Gastroesophageal sphincter (tissue), 4 donors: ENCODE results near the gene STON2. TPM values are rescaled to one million over a fixed set of nuclear protein-coding genes. Genes with fewer than 3 reads are reported as not detected.

Experiments
- ATAC-seq: fragments of 150-250 bp; one replicate; pipeline ENCODE4 v1.9.1; 2016; ENCODE audit warnings: mild to moderate bottlenecking, moderate library complexity
- H3K27ac ChIP-seq, 4 donors: fragments of 200-600 bp; sonication (generic) in 3 of 4; 1 replicate in 3 of 4; 2 replicates in 1 of 4; pipeline ENCODE4 v1.5.1; 2016 to 2019
- H3K27me3 ChIP-seq: fragments of 200-600 bp; sonication (generic); one replicate; pipeline ENCODE4 v1.5.1; 2019
- H3K36me3 ChIP-seq, 2 donors: fragments of 200-600 bp; sonication (generic); one replicate each; pipeline ENCODE4 v1.5.1; 2019; ENCODE audit warnings: control low read depth in 1 of 2
- H3K4me1 ChIP-seq, 3 donors: fragments of 200-600 bp; sonication (generic); 1 replicate in 2 of 3; 2 replicates in 1 of 3; pipeline ENCODE4 v1.5.1; 2016 to 2019; ENCODE audit warnings: control low read depth in 2 of 3
- H3K4me3 ChIP-seq, 2 donors: fragments of 200-600 bp; sonication (generic); one replicate each; pipeline ENCODE4 v1.5.1; 2019; ENCODE audit warnings: mild to moderate bottlenecking in 1 of 2, moderate library complexity in 1 of 2
- H3K9me3 ChIP-seq, 3 donors: fragments of 200-600 bp; sonication (generic); one replicate each; pipeline ENCODE4 v1.5.1; 2017 to 2019; ENCODE audit warnings: control low read depth in 2 of 3
- CTCF ChIP-seq, 4 experiments: fragments of 200-600 bp in 2 of 4; fragments of 450-650 bp in 2 of 4; sonication (generic) in 1 of 4; IDR thresholded peaks; one replicate each; pipeline ENCODE4 v1.5.1; 2017 to 2019; ENCODE audit warnings: antibody characterized with exemption in 4 of 4, mild to moderate bottlenecking in 2 of 4, moderate library complexity in 2 of 4
- EP300 ChIP-seq: sonication (generic); formaldehyde crosslinking; IDR thresholded peaks from one replicate; pipeline ENCODE4 v1.6.1; 2017; ENCODE audit warnings: antibody characterized with exemption, mild to moderate bottlenecking
- POLR2A ChIP-seq, 2 donors: fragments of 450-650 bp; IDR thresholded peaks; one replicate each; pipeline ENCODE4 v1.6.1; 2017; ENCODE audit warnings: antibody characterized with exemption in 2 of 2, mild to moderate bottlenecking in 2 of 2, moderate library complexity in 1 of 2
- POLR2AphosphoS5 ChIP-seq: sonication (generic); formaldehyde crosslinking; IDR thresholded peaks from one replicate; pipeline ENCODE4 v1.6.1; 2017; ENCODE audit warnings: antibody characterized with exemption
- WGBS, 2 donors: methylation state at CpG; one replicate each; pipeline ENCODE4 v1.1.5; 2018; ENCODE audit warnings: low coverage in 1 of 2; 5-methylcytosine and 5-hydroxymethylcytosine counted together
- total RNA-seq, 4 donors: library from RNA; depleted of rRNA; stranded (reverse); fragments of >200 nt; gene quantifications; one replicate each; pipeline ENCODE4 v1.1.0, GENCODE V29; 2016

STON2 gene
- total RNA-seq, 4 donors from 2014 or later = 2.8 to 11.6 (median 11.5) TPM

- Histone ChIP-seq H3K27me3 (no peaks in the 10 kb centered on the region), H3K9me3 (no peaks in the 10 kb centered on the region), H3K36me3 (no peaks in the 10 kb centered on the region), H3K27ac (no peak overlapping the region), H3K4me3 (no peak overlapping the region), H3K4me1 (no peaks in the 10 kb centered on the region)
- TF ChIP-seq POLR2A (IDR thresholded peaks at IDR 0.05) = no peak
- TF ChIP-seq CTCF (IDR thresholded peaks at IDR 0.05) = no peak
- no peak for TF ChIP-seq EP300
- TF ChIP-seq POLR2AphosphoS5 = no peak
- no peak for ATAC-seq
- WGBS, 2 donors = 64 to 85% methylated on average over 2 of the region's 2 CpGs
These were observed 101.2 kb downstream of the STON2 start for GRCh38 chr14:81298911-81299310.

- Histone ChIP-seq H3K36me3 (no peaks in the 10 kb centered on the region), H3K27ac (no peak overlapping the region), H3K9me3 (no peaks in the 10 kb centered on the region), H3K4me3 (no peak overlapping the region), H3K27me3 (no peaks in the 10 kb centered on the region), H3K4me1 (no peaks in the 10 kb centered on the region)
- no peak for ATAC-seq
- TF ChIP-seq POLR2A (IDR thresholded peaks at IDR 0.05) (no peak), POLR2AphosphoS5 (no peak), EP300 (no peak), CTCF (IDR thresholded peaks at IDR 0.05) (no peak)
- WGBS, 2 donors = 35 to 78% methylated on average over 2 of the region's 2 CpGs
These were observed 102.0 kb downstream of the STON2 start for GRCh38 chr14:81298122-81298521.

- Histone ChIP-seq H3K27ac (no peak overlapping the region), H3K27me3 (no peaks in the 10 kb centered on the region), H3K4me3 (no peak overlapping the region), H3K4me1 (no peaks in the 10 kb centered on the region), H3K9me3 (no peaks in the 10 kb centered on the region), H3K36me3 (no peaks in the 10 kb centered on the region)
- no peak for TF ChIP-seq EP300
- no peak for TF ChIP-seq POLR2AphosphoS5
- no peak for TF ChIP-seq POLR2A (IDR thresholded peaks at IDR 0.05)
- TF ChIP-seq CTCF (IDR thresholded peaks at IDR 0.05) = no peak
- 59 to 73% methylated on average over 4 of the region's 4 CpGs for WGBS, 2 donors
- ATAC-seq = no peak
These were observed 103.9 kb downstream of the STON2 start for GRCh38 chr14:81295958-81296923.

GRCh38 chr14:81289516-81289915 is 110.6 kb downstream of the STON2 start:
- H3K4me3 ChIP-seq = no peak overlapping the region
- no peaks in the 10 kb centered on the region for H3K36me3 ChIP-seq
- ATAC-seq = no peak
- H3K27ac ChIP-seq = no peak overlapping the region
- 81 to 86% methylated on average over 1 to 2 of the region's 6 CpGs for WGBS, 2 donors
- no peaks in the 10 kb centered on the region for H3K4me1 ChIP-seq
- no peak for TF ChIP-seq POLR2AphosphoS5
- no peak for TF ChIP-seq CTCF (IDR thresholded peaks at IDR 0.05)
- no peak for TF ChIP-seq POLR2A (IDR thresholded peaks at IDR 0.05)
- no peak for TF ChIP-seq EP300
- no peaks in the 10 kb centered on the region for H3K27me3 ChIP-seq
- H3K9me3 ChIP-seq = no peaks in the 10 kb centered on the region
